Measurements from ENCODE around the gene TMSB4X.

DNA sequence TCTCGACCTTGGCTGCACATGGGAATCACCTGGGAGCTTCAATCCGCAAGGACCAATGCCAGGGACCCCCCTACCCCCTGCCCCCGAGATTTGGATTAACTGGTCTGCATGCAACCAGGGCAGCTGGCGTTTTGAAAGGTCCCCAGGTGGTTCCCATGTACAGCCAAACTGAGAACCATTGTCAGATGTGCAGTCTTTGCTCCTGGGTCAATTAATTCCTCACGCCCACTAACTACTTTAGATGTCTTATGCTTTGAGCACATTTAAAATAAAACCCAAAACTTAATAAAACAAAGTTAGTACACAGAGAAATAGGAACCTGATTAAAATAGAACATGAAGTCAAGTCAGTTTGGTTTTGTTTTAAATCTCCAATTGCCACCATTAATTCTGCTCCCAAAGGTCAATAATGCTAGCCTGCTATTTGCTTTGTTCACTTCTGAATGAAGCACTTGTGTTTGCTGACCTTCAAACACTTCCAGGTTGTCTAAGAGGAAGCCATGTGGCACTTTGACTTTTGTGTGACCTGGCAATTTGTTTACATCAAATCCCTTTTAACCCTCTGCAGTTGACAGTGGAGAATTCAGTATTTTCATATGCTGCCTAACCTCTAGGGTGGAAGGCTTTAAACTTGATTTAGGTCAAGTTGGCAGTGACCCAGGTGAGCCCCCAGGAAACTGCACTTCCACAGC, 27.2 kb upstream of the TMSB4X start:
- TF ChIP-seq ZNF274 (IDR thresholded peaks at IDR 0.05; ENCODE audit: low read depth, low read length), result no peak
- TF ChIP-seq SUZ12 (IDR thresholded peaks at IDR 0.05; ENCODE audit: extremely low read depth, insufficient read depth, insufficient read length), result no peak

All from NT2/D1 (cell line).